ENCODE data around the gene PADI3.

- TF ChIP-seq SP1 (IDR thresholded peaks at IDR 0.05), result no peak
- no peak for TF ChIP-seq ARNT (IDR thresholded peaks at IDR 0.05)
- no peak for TF ChIP-seq BHLHE40 (IDR thresholded peaks at IDR 0.05; ENCODE audit: borderline replicate concordance)
- TF ChIP-seq HDGF (IDR thresholded peaks at IDR 0.05; ENCODE audit: borderline replicate concordance), result no peak
- TF ChIP-seq ELF4 (IDR thresholded peaks at IDR 0.05), result no peak
- TF ChIP-seq FOXK2 (IDR thresholded peaks at IDR 0.05), result no peak
- no peak for TF ChIP-seq ZNF384 (IDR thresholded peaks at IDR 0.05)
- TF ChIP-seq TARDBP (IDR thresholded peaks at IDR 0.05), result no peak
Observed at GRCh38 chr1:17232759-17233661, 15.9 kb upstream of the PADI3 start.

All from HEK293T (cell line).